ENCODE data around the gene FGGY.

Gene FGGY

GRCh38 chr1:59755069-59755685 lies 458.3 kb downstream of the FGGY start (continued):
- TF ChIP-seq ZNF335 (tag by site-specific recombination; conservative IDR thresholded peaks at IDR 0.05), result no peak
- no peak for TF ChIP-seq SP7 (tag by site-specific recombination; IDR thresholded peaks at IDR 0.05)
- no peak for TF ChIP-seq GLI2 (tag by site-specific recombination; IDR thresholded peaks at IDR 0.05; ENCODE audit: borderline replicate concordance, low read depth)

- POLR2A ChIA-PET, result no interaction called here
- H3K4me1 ChIP-seq (ENCODE audit: control insufficient read depth, insufficient read depth, low read length), result no peaks in the 10 kb centered on the region
- no peak overlapping the region for H3K4me3 ChIP-seq (ENCODE audit: low read depth, low read length)
- CTCF ChIA-PET, result interaction anchor here (0.7 kb wide), 1 partner anchor 10 kb away, joined by 3 read pairs; no protein-coding TSS in a partner anchor
- no peak overlapping the region for H3K27ac ChIP-seq (ENCODE audit: extremely low read depth, low read depth, low read length)
- TF ChIP-seq ZNF791 (tag by site-specific recombination; IDR thresholded peaks at IDR 0.05) (no peak), ZNF140 (tag by site-specific recombination; IDR thresholded peaks at IDR 0.05) (no peak), ZNF626 (tag by site-specific recombination; IDR thresholded peaks at IDR 0.05) (no peak), ZSCAN23 (tag by site-specific recombination; IDR thresholded peaks at IDR 0.05) (no peak), ZEB2 (tag by site-specific recombination; IDR thresholded peaks at IDR 0.05) (no peak), KLF9 (tag by site-specific recombination; IDR thresholded peaks at IDR 0.05; ENCODE audit: low read depth) (no peak), MYNN (tag by site-specific recombination; IDR thresholded peaks at IDR 0.05; ENCODE audit: borderline replicate concordance) (no peak), ZNF248 (tag by site-specific recombination; IDR thresholded peaks at IDR 0.05) (no peak), ZFP69B (tag by site-specific recombination; IDR thresholded peaks at IDR 0.05) (no peak), ZNF423 (tag by site-specific recombination; IDR thresholded peaks at IDR 0.05) (no peak)
- no peaks in the 10 kb centered on the region for H3K36me3 ChIP-seq (ENCODE audit: control insufficient read depth in 2 of 2, insufficient read depth in 1 of 2, low read length in 2 of 2)
- no peaks in the 10 kb centered on the region for H3K9me3 ChIP-seq (ENCODE audit: control insufficient read depth, insufficient read depth, low read depth, low read length)
Measured at GRCh38 chr1:59757197-59757747, 460.4 kb downstream of the FGGY start.

DNA sequence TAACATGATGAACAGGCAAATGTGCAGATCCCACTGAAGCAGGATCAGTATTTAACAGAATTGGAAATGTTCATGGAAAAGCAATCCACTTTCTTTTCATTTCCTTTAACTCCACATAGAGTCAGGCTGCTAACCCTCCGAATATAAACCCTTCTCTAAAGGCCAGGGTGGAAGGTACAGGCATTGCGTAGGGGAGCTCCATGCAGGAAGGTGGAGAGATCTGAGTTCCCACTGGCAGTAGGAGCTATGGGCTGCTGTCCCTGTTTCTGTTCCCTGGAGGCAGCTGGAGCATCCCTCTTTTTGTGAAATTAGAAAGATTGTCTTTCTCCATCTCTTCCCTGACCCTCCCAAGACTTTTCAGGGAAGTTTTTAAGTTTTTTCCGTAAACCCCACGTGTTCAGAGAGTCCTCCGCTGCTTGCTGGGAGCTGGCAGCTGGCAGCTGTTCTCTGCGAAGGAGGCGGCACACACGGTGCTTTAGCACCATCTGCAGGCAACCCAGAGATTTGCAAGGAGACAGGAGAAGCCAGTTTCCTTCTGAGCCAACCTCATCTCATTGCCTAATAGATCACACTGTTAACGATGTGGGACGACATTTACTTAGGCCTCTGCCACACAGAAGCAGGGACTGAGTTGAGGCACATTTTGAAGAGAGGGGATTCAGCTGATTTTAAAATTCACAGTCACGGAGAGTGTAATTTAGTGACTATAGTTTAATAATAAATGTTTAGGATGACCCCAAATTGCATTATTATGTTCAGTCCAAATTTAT lies 462.4 kb downstream of the FGGY start:
- ChIA-PET POLR2A (interaction anchor here (0.8 to 1.2 kb wide), 3 partner anchors 55 to 976 kb away, joined by 3 read pairs; partner anchors contain the start of genes HOOK1 and JUN), CTCF (interaction anchor here (0.6 to 2.4 kb wide), 34 partner anchors 9 to 1245 kb away, joined by 3 to 16 read pairs (median 3); partner anchors contain the start of gene OMA1)
- no peaks in the 10 kb centered on the region for H3K36me3 ChIP-seq (ENCODE audit: control insufficient read depth in 2 of 2, insufficient read depth in 1 of 2, low read length in 2 of 2)
- no peaks in the 10 kb centered on the region for H3K4me1 ChIP-seq (ENCODE audit: control insufficient read depth, insufficient read depth, low read length)
- no peak overlapping the region for H3K27ac ChIP-seq (ENCODE audit: extremely low read depth, low read depth, low read length)
- no peaks in the 10 kb centered on the region for H3K9me3 ChIP-seq (ENCODE audit: control insufficient read depth, insufficient read depth, low read depth, low read length)
- no peak overlapping the region for H3K4me3 ChIP-seq (ENCODE audit: low read depth, low read length)
- no peak for TF ChIP-seq ZNF529 (tag by site-specific recombination; IDR thresholded peaks at IDR 0.05; ENCODE audit: insufficient replicate concordance)
- TF ChIP-seq ZXDB (tag by site-specific recombination; IDR thresholded peaks at IDR 0.05), result 0 out of 2 replicates have a peak, but pooled peaks have one; percentile 12
- no peak for TF ChIP-seq OSR2 (tag by site-specific recombination; IDR thresholded peaks at IDR 0.05)
- TF ChIP-seq, protein P1, sequence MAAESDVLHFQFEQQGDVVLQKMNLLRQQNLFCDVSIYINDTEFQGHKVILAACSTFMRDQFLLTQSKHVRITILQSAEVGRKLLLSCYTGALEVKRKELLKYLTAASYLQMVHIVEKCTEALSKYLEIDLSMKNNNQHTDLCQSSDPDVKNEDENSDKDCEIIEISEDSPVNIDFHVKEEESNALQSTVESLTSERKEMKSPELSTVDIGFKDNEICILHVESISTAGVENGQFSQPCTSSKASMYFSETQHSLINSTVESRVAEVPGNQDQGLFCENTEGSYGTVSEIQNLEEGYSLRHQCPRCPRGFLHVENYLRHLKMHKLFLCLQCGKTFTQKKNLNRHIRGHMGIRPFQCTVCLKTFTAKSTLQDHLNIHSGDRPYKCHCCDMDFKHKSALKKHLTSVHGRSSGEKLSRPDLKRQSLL (tag by site-specific recombination; IDR thresholded peaks at IDR 0.05), result no peak
- peak; percentile 52; the same call in 1 of the 2 replicates for TF ChIP-seq TRIM28 (IDR thresholded peaks at IDR 0.05; ENCODE audit: borderline replicate concordance, low read length)
- peak; percentile 19; the same call in 1 of the 2 replicates for TF ChIP-seq ZNF561 (tag by site-specific recombination; IDR thresholded peaks at IDR 0.05; ENCODE audit: borderline replicate concordance)
- TF ChIP-seq ZFP69B (tag by site-specific recombination; IDR thresholded peaks at IDR 0.05), result no peak
- TF ChIP-seq MZF1 (tag by site-specific recombination; IDR thresholded peaks at IDR 0.05; ENCODE audit: borderline replicate concordance), result no peak
- peak; percentile 94 for TF ChIP-seq ZSCAN30 (tag by site-specific recombination; IDR thresholded peaks at IDR 0.05)
- peak; percentile 94 for TF ChIP-seq ZNF654 (tag by site-specific recombination; IDR thresholded peaks at IDR 0.05; ENCODE audit: low read depth)
- TF ChIP-seq SP7 (tag by site-specific recombination; IDR thresholded peaks at IDR 0.05), result 0 out of 2 replicates have a peak, but pooled peaks have one; percentile 25
- TF ChIP-seq IKZF3 (tag by site-specific recombination; IDR thresholded peaks at IDR 0.05), result peak; percentile 24; the same call in 1 of the 2 replicates
- no peak for TF ChIP-seq ZNF138 (tag by site-specific recombination; IDR thresholded peaks at IDR 0.05; ENCODE audit: borderline replicate concordance)
- no peak for TF ChIP-seq ZNF174 (tag by site-specific recombination; IDR thresholded peaks at IDR 0.05)
- peak; percentile 32; the same call in 1 of the 2 replicates for TF ChIP-seq ZBTB17 (tag by site-specific recombination; IDR thresholded peaks at IDR 0.05)
- TF ChIP-seq ZNF48 (tag by site-specific recombination; IDR thresholded peaks at IDR 0.05), result no peak
- no peak for TF ChIP-seq SP3 (tag by site-specific recombination; IDR thresholded peaks at IDR 0.05)
- TF ChIP-seq CTCF (tag by site-specific recombination; IDR thresholded peaks at IDR 0.05), result peak; percentile 89

Data from HEK293 (cell line).